ENCODE measurements around the gene UTS2R.

UTS2R gene

GRCh38 chr17:82390015-82390859, 18.7 kb downstream of the UTS2R start:
- DNase-seq = no peak

GRCh38 chr17:82390860-82391435, 19.4 kb downstream of the UTS2R start:
- DNase-seq = no peak

GRCh38 chr17:82391496-82392066, 20.0 kb downstream of the UTS2R start:
- no peak for DNase-seq

GRCh38 chr17:82392209-82392920, 20.8 kb downstream of the UTS2R start:
- DNase-seq = no peak

GRCh38 chr17:82392941-82393340, 21.4 kb downstream of the UTS2R start:
- DNase-seq = no peak

GRCh38 chr17:82394278-82394677, 22.7 kb downstream of the UTS2R start:
- DNase-seq = no peak

- no peak for DNase-seq
Measured at GRCh38 chr17:82396601-82397435, 25.3 kb downstream of the UTS2R start.

GRCh38 chr17:82397449-82398335, 26.1 kb downstream of the UTS2R start:
- DNase-seq = no peak

- DNase-seq = no peak
Measured at GRCh38 chr17:82399041-82399441, 27.5 kb downstream of the UTS2R start.

- no peak for DNase-seq
Measured at GRCh38 chr17:82399601-82400101, 28.1 kb downstream of the UTS2R start.

- DNase-seq = no peak
Measured at GRCh38 chr17:82400206-82400605, 28.6 kb downstream of the UTS2R start.

GRCh38 chr17:82400830-82401229, 29.3 kb downstream of the UTS2R start:
- peak; percentile 38 for DNase-seq

- no peak for DNase-seq
Measured at GRCh38 chr17:82402865-82403264, 31.3 kb downstream of the UTS2R start.

GRCh38 chr17:82403662-82404660, 32.4 kb downstream of the UTS2R start:
- no peak for DNase-seq

GRCh38 chr17:82405051-82405450, 33.5 kb downstream of the UTS2R start:
- DNase-seq = no peak

GRCh38 chr17:82406131-82406671, 34.6 kb downstream of the UTS2R start:
- DNase-seq = no peak

GRCh38 chr17:82407255-82407654, 35.7 kb downstream of the UTS2R start:
- no peak for DNase-seq

GRCh38 chr17:82408288-82408937, 36.8 kb downstream of the UTS2R start:
- no peak for DNase-seq

- no peak for DNase-seq
Measured at GRCh38 chr17:82408938-82409318, 37.4 kb downstream of the UTS2R start.

Data from SIG-M5 (cell line).